OCI-LY1 (cell line): ENCODE measurements around the gene COL7A1.

Experiments
- H2AFZ ChIP-seq: fragments of 200-600 bp; sonication (generic), shearing (Covaris generic); 2 replicates; pipeline ENCODE4 v1.6.0; 2014; ENCODE audit warnings: antibody characterized with exemption, mild to moderate bottlenecking, low read length
- H3F3A ChIP-seq: fragments of 200-600 bp; sonication (generic), shearing (Covaris generic); 2 replicates; pipeline ENCODE4 v1.6.0; 2014; ENCODE audit warnings: mild to moderate bottlenecking, antibody characterized with exemption, low read length, moderate library complexity; ENCODE audit not compliant: insufficient read depth
- H3K27ac ChIP-seq: fragments of 200-600 bp; sonication (generic); 2 replicates; pipeline ENCODE4 v1.5.1; 2014; ENCODE audit warnings: low read length, mixed run types, mild to moderate bottlenecking, low read depth; ENCODE audit not compliant: poor library complexity, severe bottlenecking
- H3K27me3 ChIP-seq: fragments of 200-600 bp; sonication (generic); 2 replicates; pipeline ENCODE4 v1.6.0; 2014; ENCODE audit warnings: antibody characterized with exemption, mild to moderate bottlenecking, low read length, moderate library complexity; ENCODE audit not compliant: insufficient read depth
- H3K36me3 ChIP-seq: fragments of 200-600 bp; sonication (generic); 2 replicates; pipeline ENCODE4 v1.6.1; 2014; ENCODE audit warnings: mild to moderate bottlenecking, antibody characterized with exemption, low read length, moderate library complexity, mixed read lengths; ENCODE audit not compliant: insufficient read depth
- H3K4me1 ChIP-seq: fragments of 200-600 bp; sonication (generic); 2 replicates; pipeline ENCODE4 v1.5.1; 2014; ENCODE audit warnings: mild to moderate bottlenecking, low read length, moderate library complexity; ENCODE audit not compliant: insufficient read depth, severe bottlenecking
- H3K4me2 ChIP-seq: fragments of 200-600 bp; sonication (generic), shearing (Covaris generic); 2 replicates; pipeline ENCODE4 v1.6.1; 2014; ENCODE audit warnings: low read length
- H3K4me3 ChIP-seq: fragments of 200-600 bp; sonication (generic); 2 replicates; pipeline ENCODE4 v1.5.1; 2014; ENCODE audit warnings: low read length, low read depth, mild to moderate bottlenecking, mixed read lengths; ENCODE audit not compliant: poor library complexity, severe bottlenecking
- H3K79me2 ChIP-seq: fragments of 200-600 bp; shearing (Covaris generic); 2 replicates; pipeline ENCODE4 v1.6.1; 2016; ENCODE audit warnings: mixed run types, low read length, mixed read lengths; ENCODE audit not compliant: insufficient read depth
- H3K9ac ChIP-seq: fragments of 200-600 bp; sonication (generic), shearing (Covaris generic); 2 replicates; pipeline ENCODE4 v1.6.1; 2014; ENCODE audit warnings: mild to moderate bottlenecking, low read length, mixed read lengths
- H3K9me2 ChIP-seq: fragments of 200-600 bp; sonication (generic), shearing (Covaris generic); 2 replicates; pipeline ENCODE4 v1.6.1; 2014; ENCODE audit warnings: low read depth, mild to moderate bottlenecking, low read length, mixed read lengths
- H3K9me3 ChIP-seq: fragments of 200-600 bp; shearing (Covaris generic); 2 replicates; pipeline ENCODE4 v1.6.1; 2014; ENCODE audit warnings: low read length, mixed read lengths
- H4K20me1 ChIP-seq: fragments of 200-600 bp; sonication (generic), shearing (Covaris generic); 2 replicates; pipeline ENCODE4 v1.6.0; 2016; ENCODE audit warnings: mild to moderate bottlenecking, low read length; ENCODE audit not compliant: insufficient read depth
- EZH2 ChIP-seq: fragments of 200-600 bp; sonication (generic), shearing (Covaris generic); IDR thresholded peaks from 2 replicates; pipeline ENCODE4 v1.8.0; 2017; ENCODE audit warnings: borderline replicate concordance, mixed run types, mild to moderate bottlenecking, antibody characterized with exemption, low read length, moderate library complexity, mixed read lengths
- TF ChIP-seq, protein P1 (sequence below): fragments of 200-600 bp; sonication (generic), shearing (Covaris generic); IDR thresholded peaks from 2 replicates; pipeline ENCODE4 v1.5.1; 2017; ENCODE audit warnings: mild to moderate bottlenecking, antibody characterized with exemption, low read length, moderate library complexity, mixed read lengths

COL7A1 gene

DNA sequence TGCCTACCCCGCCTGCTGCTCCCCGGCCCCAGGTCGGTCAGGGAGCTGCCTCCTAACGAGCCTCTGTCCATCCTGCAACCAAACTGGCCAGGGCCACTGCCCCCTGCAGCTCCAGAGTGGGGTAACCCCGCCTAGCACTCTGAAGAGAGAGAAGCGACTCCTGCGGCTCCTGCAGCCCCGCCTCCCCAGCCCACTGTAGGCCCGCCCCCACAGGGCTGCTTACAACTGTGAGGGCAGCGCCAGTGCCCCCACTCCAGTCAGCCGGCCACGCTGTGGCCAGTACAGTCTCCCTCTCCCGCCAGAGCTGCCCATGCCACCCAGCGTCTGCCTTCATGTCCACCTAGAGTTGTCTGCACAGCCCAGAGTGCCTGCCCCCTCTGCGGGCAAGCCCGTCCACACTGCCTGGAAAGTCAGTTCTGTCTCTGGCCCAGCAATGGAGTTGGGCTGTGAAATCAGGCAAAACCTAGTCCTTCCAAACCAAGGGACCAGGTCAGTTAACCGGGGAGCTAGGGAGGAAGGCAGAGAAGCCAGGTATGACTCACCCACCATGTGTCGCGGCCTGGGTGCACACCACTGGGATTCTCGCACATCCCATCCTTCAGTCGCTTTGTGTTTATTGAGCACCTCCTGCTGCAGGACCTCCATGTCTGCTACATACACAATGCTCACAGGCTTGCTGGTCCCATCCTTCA lies 33.9 kb downstream of the COL7A1 start:
- Histone ChIP-seq H3K4me2 (peak overlapping the region; percentile 32; the same call in 1 of the 2 replicates), H3F3A (no peaks in the 10 kb centered on the region), H3K36me3 (no peaks in the 10 kb centered on the region), H3K4me1 (peaks cover 27% of the 10 kb centered on the region), H2AFZ (no peak overlapping the region), H3K27me3 (no peaks in the 10 kb centered on the region; the same call in none of the 2 replicates), H3K9ac (no peak overlapping the region; the same call in 1 of the 2 replicates), H4K20me1 (no peaks in the 10 kb centered on the region), H3K4me3 (no peak overlapping the region), H3K27ac (no peak overlapping the region), H3K9me2 (no peaks in the 10 kb centered on the region), H3K79me2 (no peaks in the 10 kb centered on the region), H3K9me3 (no peaks in the 10 kb centered on the region)
- TF ChIP-seq, protein P1, sequence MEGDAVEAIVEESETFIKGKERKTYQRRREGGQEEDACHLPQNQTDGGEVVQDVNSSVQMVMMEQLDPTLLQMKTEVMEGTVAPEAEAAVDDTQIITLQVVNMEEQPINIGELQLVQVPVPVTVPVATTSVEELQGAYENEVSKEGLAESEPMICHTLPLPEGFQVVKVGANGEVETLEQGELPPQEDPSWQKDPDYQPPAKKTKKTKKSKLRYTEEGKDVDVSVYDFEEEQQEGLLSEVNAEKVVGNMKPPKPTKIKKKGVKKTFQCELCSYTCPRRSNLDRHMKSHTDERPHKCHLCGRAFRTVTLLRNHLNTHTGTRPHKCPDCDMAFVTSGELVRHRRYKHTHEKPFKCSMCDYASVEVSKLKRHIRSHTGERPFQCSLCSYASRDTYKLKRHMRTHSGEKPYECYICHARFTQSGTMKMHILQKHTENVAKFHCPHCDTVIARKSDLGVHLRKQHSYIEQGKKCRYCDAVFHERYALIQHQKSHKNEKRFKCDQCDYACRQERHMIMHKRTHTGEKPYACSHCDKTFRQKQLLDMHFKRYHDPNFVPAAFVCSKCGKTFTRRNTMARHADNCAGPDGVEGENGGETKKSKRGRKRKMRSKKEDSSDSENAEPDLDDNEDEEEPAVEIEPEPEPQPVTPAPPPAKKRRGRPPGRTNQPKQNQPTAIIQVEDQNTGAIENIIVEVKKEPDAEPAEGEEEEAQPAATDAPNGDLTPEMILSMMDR = peak; percentile 12; the same call in 1 of the 2 replicates
- no peak for TF ChIP-seq EZH2

DNA sequence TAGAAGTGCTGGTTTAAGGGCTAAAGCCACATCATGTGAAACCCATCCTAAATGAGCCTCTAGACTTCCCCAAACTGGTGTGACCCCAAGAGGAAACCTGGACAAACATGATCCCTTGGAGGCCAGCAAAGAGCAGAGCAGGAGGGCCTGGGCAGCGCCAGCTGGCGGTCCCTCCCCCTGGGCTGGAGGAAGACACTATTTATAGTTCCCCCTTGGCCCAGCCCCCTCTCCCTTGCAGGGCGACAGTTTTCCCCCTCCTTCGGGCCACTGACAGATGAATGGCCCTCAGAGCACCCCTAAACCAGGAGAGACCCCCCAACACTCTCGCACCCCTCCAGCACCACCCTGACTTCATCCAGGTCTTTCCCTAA lies 34.5 kb downstream of the COL7A1 start:
- H4K20me1 ChIP-seq = no peaks in the 10 kb centered on the region
- no peaks in the 10 kb centered on the region for H3K79me2 ChIP-seq
- no peak overlapping the region; the same call in 1 of the 2 replicates for H3K9ac ChIP-seq
- no peak overlapping the region for H2AFZ ChIP-seq
- H3K9me3 ChIP-seq = no peaks in the 10 kb centered on the region
- H3K27me3 ChIP-seq = no peaks in the 10 kb centered on the region; the same call in none of the 2 replicates
- peak overlapping the region; percentile 32; the same call in 1 of the 2 replicates for H3K4me2 ChIP-seq
- no peak overlapping the region for H3K4me3 ChIP-seq
- H3K36me3 ChIP-seq = no peaks in the 10 kb centered on the region
- peaks cover 33% of the 10 kb centered on the region for H3K4me1 ChIP-seq
- no peaks in the 10 kb centered on the region for H3F3A ChIP-seq
- H3K27ac ChIP-seq = no peak overlapping the region
- no peaks in the 10 kb centered on the region for H3K9me2 ChIP-seq
- no peak for TF ChIP-seq EZH2
- TF ChIP-seq, protein P1 = no peak

DNA sequence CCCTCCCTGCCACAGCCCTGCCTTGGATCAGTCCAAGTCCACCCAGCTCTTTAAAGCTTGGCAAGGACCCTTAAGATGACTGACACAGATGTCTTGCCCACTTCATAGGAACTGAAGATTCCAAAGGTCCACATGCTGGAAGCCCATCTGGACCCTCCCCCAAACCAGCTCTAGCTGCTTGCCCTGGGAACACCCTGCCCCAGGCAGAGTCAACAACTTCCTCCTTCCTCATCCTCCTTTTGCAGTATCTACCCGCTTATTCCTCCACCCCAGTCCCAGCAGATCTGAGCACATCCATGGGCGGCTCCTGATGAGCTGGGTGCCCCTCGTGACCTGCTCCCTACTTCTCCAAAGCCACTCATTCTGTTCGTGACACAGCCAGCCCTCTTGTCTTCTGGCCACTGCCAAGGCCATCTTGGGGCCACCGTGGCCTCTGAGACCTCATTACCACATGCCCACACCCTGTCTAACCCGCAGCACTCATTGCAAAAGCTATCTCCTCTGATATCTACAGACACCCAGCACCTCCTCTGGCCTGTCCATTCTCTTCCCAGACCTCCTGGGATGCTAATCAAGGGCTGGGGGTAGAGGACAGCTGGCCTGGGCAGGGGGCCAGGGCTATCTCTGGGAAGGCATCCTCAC lies 36.5 kb downstream of the COL7A1 start:
- Histone ChIP-seq H3K4me1 (peaks cover 53% of the 10 kb centered on the region), H3K9ac (no peak overlapping the region; the same call in 1 of the 2 replicates), H3K27ac (no peak overlapping the region)

More for the DNA sequence above, 36.5 kb downstream of the COL7A1 start:
- H4K20me1 ChIP-seq = no peaks in the 10 kb centered on the region
- no peaks in the 10 kb centered on the region for H3K79me2 ChIP-seq
- H2AFZ ChIP-seq = no peak overlapping the region
- no peaks in the 10 kb centered on the region for H3K9me3 ChIP-seq
- no peaks in the 10 kb centered on the region for H3F3A ChIP-seq
- no peak overlapping the region for H3K4me3 ChIP-seq
- H3K4me2 ChIP-seq = no peak overlapping the region
- no peaks in the 10 kb centered on the region; the same call in none of the 2 replicates for H3K27me3 ChIP-seq
- TF ChIP-seq EZH2 = no peak
- TF ChIP-seq, protein P1 = peak; percentile 3; the same call in 1 of the 2 replicates
- H3K36me3 ChIP-seq = peaks cover 2% of the 10 kb centered on the region
- no peaks in the 10 kb centered on the region for H3K9me2 ChIP-seq
